Coronary artery (tissue), 2 donors: ENCODE results near the gene RIPOR2.

Source experiments
- DNase-seq: peaks from one replicate; pipeline ENCODE4 v3.0.0-alpha.2; 2017; ENCODE audit warnings: low spot score
- H3K27ac ChIP-seq, 2 donors: fragments of 200-600 bp; sonication (generic); one replicate each; pipeline ENCODE4 v1.5.1; 2016 to 2019
- H3K4me3 ChIP-seq: fragments of 200-600 bp; sonication (generic); 2 replicates; pipeline ENCODE4 v1.5.1; 2016; ENCODE audit warnings: mild to moderate bottlenecking, moderate library complexity
- CTCF ChIP-seq: fragments of 200-600 bp; sonication (generic); IDR thresholded peaks from one replicate; pipeline ENCODE4 v1.5.1; 2019; ENCODE audit warnings: antibody characterized with exemption

The RIPOR2 gene

GRCh38 chr6:24926192-24926591 is 9.6 kb downstream of the RIPOR2 start:
- TF ChIP-seq CTCF, result no peak
- DNase-seq, result no peak
- Histone ChIP-seq H3K4me3 (no peak overlapping the region), H3K27ac (no peak overlapping the region)

- Histone ChIP-seq H3K27ac (no peak overlapping the region), H3K4me3 (no peak overlapping the region)
- no peak for DNase-seq
- no peak for TF ChIP-seq CTCF
These were observed 10.1 kb downstream of the RIPOR2 start for GRCh38 chr6:24925661-24926060.

- DNase-seq, result no peak
- H3K4me3 ChIP-seq, result no peak overlapping the region
- no peak overlapping the region for H3K27ac ChIP-seq
- no peak for TF ChIP-seq CTCF
These were observed 11.0 kb downstream of the RIPOR2 start for GRCh38 chr6:24924580-24925356.

- no peak for TF ChIP-seq CTCF
- no peak for DNase-seq
- no peak overlapping the region for H3K4me3 ChIP-seq
- no peak overlapping the region for H3K27ac ChIP-seq
These were observed 11.8 kb downstream of the RIPOR2 start for GRCh38 chr6:24923885-24924401.

GRCh38 chr6:24922814-24923213 is 12.9 kb downstream of the RIPOR2 start:
- no peak for TF ChIP-seq CTCF
- H3K4me3 ChIP-seq, result no peak overlapping the region
- DNase-seq, result no peak
- H3K27ac ChIP-seq, result no peak overlapping the region

- no peak overlapping the region for H3K4me3 ChIP-seq
- DNase-seq, result no peak
- no peak overlapping the region for H3K27ac ChIP-seq
- TF ChIP-seq CTCF, result no peak
These were observed 13.6 kb downstream of the RIPOR2 start for GRCh38 chr6:24922170-24922569.

- Histone ChIP-seq H3K27ac (no peak overlapping the region), H3K4me3 (no peak overlapping the region)
- DNase-seq, result no peak
- no peak for TF ChIP-seq CTCF
These were observed 15.6 kb downstream of the RIPOR2 start for GRCh38 chr6:24920136-24920535.
